ENCODE data around the gene POU3F3. TPM values are rescaled to one million over a fixed set of nuclear protein-coding genes. Genes with fewer than 3 reads are reported as not detected.

The POU3F3 gene
- total RNA-seq, 3 donors from 2014 or later (not counting 1 experiment from before 2014, with no cell fraction given): not detected

DNA sequence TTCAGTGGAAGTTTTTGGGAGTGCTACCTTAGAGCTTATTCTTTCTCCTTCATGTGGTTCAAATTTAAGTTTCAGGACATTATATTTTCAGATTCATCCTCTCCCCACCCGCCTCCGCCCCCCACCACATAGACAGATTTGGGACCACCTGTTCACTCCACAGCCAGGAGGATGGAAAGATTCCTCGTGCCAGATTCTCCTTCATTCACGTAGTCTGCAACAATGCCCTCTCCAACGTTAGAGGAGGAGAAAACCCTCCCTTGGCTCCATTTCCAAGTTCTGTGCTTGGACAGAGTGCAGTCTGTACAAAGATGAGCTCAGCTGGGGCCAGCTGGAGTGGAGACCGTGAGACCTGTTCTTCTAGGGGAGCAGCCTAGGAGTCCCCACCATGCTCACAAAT, 26.2 kb downstream of the POU3F3 start:
- no peaks in the 10 kb centered on the region for H3K4me1 Mint-ChIP-seq
- TF ChIP-seq, protein P1, sequence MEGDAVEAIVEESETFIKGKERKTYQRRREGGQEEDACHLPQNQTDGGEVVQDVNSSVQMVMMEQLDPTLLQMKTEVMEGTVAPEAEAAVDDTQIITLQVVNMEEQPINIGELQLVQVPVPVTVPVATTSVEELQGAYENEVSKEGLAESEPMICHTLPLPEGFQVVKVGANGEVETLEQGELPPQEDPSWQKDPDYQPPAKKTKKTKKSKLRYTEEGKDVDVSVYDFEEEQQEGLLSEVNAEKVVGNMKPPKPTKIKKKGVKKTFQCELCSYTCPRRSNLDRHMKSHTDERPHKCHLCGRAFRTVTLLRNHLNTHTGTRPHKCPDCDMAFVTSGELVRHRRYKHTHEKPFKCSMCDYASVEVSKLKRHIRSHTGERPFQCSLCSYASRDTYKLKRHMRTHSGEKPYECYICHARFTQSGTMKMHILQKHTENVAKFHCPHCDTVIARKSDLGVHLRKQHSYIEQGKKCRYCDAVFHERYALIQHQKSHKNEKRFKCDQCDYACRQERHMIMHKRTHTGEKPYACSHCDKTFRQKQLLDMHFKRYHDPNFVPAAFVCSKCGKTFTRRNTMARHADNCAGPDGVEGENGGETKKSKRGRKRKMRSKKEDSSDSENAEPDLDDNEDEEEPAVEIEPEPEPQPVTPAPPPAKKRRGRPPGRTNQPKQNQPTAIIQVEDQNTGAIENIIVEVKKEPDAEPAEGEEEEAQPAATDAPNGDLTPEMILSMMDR (IDR thresholded peaks at IDR 0.05): no peak
- Histone ChIP-seq H3K27me3 (ENCODE audit: control insufficient read depth, insufficient read depth, low read length) (peaks cover 6% of the 10 kb centered on the region), H3K4me1 (ENCODE audit: control insufficient read depth, insufficient read depth, low read length) (no peaks in the 10 kb centered on the region), H3K9me3 (ENCODE audit: control insufficient read depth, insufficient read depth, low read length) (no peaks in the 10 kb centered on the region), H3K27ac (ENCODE audit: low read length) (no peak overlapping the region), H3K36me3 (ENCODE audit: control insufficient read depth, insufficient read depth, low read length) (no peaks in the 10 kb centered on the region), H3K4me3 (ENCODE audit: low read length) (no peak overlapping the region)
- ATAC-seq (no peak), DNase-seq (no peak)
- no peaks in the 10 kb centered on the region for H3K9me3 Mint-ChIP-seq
- no peak overlapping the region for H3K4me3 Mint-ChIP-seq
- intact Hi-C loops (cut with micrococcal nuclease): no loop called here
- H3K27ac Mint-ChIP-seq: no peak overlapping the region
- H3K27me3 Mint-ChIP-seq (ENCODE audit: low read depth in 2 of 2): peaks cover 23 to 37% of the 10 kb centered on the region in 2 donors
- WGBS (ENCODE audit: insufficient coverage): 80% methylated on average over 6 of the region's 6 CpGs
- H3K36me3 Mint-ChIP-seq: no peaks in the 10 kb centered on the region

DNA sequence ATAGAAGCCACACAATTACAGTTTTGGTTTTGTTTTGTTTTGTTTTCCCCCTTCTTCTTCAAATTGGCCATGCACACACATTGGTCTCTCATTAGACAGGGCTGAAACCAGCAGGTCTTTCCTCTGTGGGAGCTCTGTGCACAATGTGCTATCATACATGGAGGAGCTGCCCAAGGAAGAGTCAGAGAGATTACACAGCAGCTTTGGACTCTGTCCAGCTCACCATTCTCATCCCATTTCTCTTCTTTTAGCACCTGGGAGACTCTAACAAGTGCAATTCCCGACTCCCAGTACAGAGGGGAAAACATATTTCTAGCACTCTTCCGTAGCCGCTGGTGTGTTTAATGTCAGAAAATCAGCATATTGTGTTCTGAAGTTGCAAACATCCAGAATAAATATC, 29.4 kb downstream of the POU3F3 start:
- Histone ChIP-seq H3K27ac (ENCODE audit: low read length) (no peak overlapping the region), H3K9me3 (ENCODE audit: control insufficient read depth, insufficient read depth, low read length) (no peaks in the 10 kb centered on the region), H3K36me3 (ENCODE audit: control insufficient read depth, insufficient read depth, low read length) (no peaks in the 10 kb centered on the region), H3K4me1 (ENCODE audit: control insufficient read depth, insufficient read depth, low read length) (peaks cover 3% of the 10 kb centered on the region), H3K4me3 (ENCODE audit: low read length) (no peak overlapping the region), H3K27me3 (ENCODE audit: control insufficient read depth, insufficient read depth, low read length) (peaks cover 3% of the 10 kb centered on the region)
- ATAC-seq: no peak
- intact Hi-C loops (cut with micrococcal nuclease): no loop called here
- H3K27me3 Mint-ChIP-seq (ENCODE audit: low read depth in 2 of 2): peaks cover 23 to 35% of the 10 kb centered on the region in 2 donors
- no peaks in the 10 kb centered on the region for H3K36me3 Mint-ChIP-seq
- no peak for DNase-seq
- 80% methylated on average over 3 of the region's 3 CpGs for WGBS (ENCODE audit: insufficient coverage)
- no peak overlapping the region for H3K4me3 Mint-ChIP-seq
- TF ChIP-seq, protein P1 (IDR thresholded peaks at IDR 0.05): no peak
- H3K4me1 Mint-ChIP-seq: peaks cover 10 to 13% of the 10 kb centered on the region in 2 donors
- no peak overlapping the region for H3K27ac Mint-ChIP-seq
- no peaks in the 10 kb centered on the region for H3K9me3 Mint-ChIP-seq

DNA sequence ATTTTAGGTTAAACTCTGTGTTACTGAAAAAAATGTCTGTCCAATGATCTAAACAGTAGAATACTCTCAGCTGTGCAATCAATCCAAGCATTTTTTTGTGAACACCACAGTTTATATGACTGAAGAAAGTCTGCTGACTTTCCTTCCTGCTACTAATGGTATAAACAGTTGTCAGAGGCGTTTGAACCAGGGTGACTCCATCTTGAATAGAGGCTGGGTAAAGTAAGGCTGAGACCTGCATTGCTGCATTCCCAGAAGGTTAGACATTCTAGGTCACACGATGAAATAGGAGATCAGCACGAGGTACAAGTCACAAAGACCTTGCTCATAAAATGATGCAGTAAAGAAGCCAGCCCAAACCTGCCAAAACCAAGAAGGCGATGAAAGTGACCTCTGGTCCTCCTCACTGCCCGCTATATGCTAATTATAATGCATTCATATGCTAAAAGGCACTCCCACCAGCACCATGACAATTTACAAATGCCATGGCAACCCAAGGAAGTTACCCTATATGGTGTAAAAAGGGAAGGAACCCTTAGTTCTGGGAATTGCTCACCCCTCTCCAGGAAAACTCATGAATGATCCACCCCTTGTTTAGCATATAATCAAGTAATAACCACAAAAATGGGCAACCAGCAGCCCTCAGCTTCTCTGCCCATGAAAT, 31.3 kb downstream of the POU3F3 start:
- DNase-seq: no peak
- Histone ChIP-seq H3K4me3 (ENCODE audit: low read length) (no peak overlapping the region), H3K9me3 (ENCODE audit: control insufficient read depth, insufficient read depth, low read length) (no peaks in the 10 kb centered on the region), H3K36me3 (ENCODE audit: control insufficient read depth, insufficient read depth, low read length) (no peaks in the 10 kb centered on the region), H3K27me3 (ENCODE audit: control insufficient read depth, insufficient read depth, low read length) (peaks cover 2% of the 10 kb centered on the region), H3K4me1 (ENCODE audit: control insufficient read depth, insufficient read depth, low read length) (peaks cover 12% of the 10 kb centered on the region), H3K27ac (ENCODE audit: low read length) (no peak overlapping the region)
- no peaks in the 10 kb centered on the region for H3K9me3 Mint-ChIP-seq
- peaks cover 20 to 22% of the 10 kb centered on the region in 2 donors for H3K4me1 Mint-ChIP-seq
- 87% methylated on average over 5 of the region's 5 CpGs for WGBS (ENCODE audit: insufficient coverage)
- H3K27ac Mint-ChIP-seq: no peak overlapping the region
- H3K36me3 Mint-ChIP-seq: no peaks in the 10 kb centered on the region
- H3K4me3 Mint-ChIP-seq: no peak overlapping the region
- intact Hi-C loops (cut with micrococcal nuclease): no loop called here
- no peak for ATAC-seq
- TF ChIP-seq, protein P1 (IDR thresholded peaks at IDR 0.05): no peak
- peaks cover 18 to 35% of the 10 kb centered on the region in 2 donors for H3K27me3 Mint-ChIP-seq (ENCODE audit: low read depth in 2 of 2)

DNA sequence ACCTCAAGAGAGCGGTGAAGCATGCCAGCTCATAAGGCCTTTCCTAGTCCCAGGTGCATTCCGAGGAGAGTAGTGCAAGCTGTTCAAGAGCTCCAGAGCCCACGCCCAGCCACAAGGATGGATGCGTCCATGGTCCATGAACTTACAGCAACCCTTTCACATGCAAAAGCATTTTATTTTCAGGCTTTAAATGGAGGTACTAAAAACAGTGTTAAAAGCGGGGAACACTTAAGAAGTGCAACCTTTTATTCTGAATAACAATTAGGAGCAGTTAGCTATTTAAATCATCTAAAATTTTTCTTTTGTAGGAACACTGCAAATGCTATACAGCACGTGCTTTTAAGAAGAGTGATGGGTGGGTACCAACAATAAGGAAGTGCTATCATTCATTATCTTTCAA, 33.8 kb downstream of the POU3F3 start:
- H3K27me3 ChIP-seq (ENCODE audit: control insufficient read depth, insufficient read depth, low read length): no peaks in the 10 kb centered on the region
- H3K27ac ChIP-seq (ENCODE audit: low read length): no peak overlapping the region
- H3K4me1 ChIP-seq (ENCODE audit: control insufficient read depth, insufficient read depth, low read length): peaks cover 12% of the 10 kb centered on the region
- Mint-ChIP-seq H3K36me3 (no peaks in the 10 kb centered on the region), H3K4me1 (peaks cover 22 to 23% of the 10 kb centered on the region in 2 donors), H3K4me3 (no peak overlapping the region), H3K27ac (peak overlapping the region in 1 of 2 donors; percentile 27), H3K27me3 (ENCODE audit: low read depth in 2 of 2) (peaks cover 10 to 20% of the 10 kb centered on the region in 2 donors), H3K9me3 (no peaks in the 10 kb centered on the region)
- H3K4me3 ChIP-seq (ENCODE audit: low read length): no peak overlapping the region
- H3K36me3 ChIP-seq (ENCODE audit: control insufficient read depth, insufficient read depth, low read length): no peaks in the 10 kb centered on the region
- no peaks in the 10 kb centered on the region for H3K9me3 ChIP-seq (ENCODE audit: control insufficient read depth, insufficient read depth, low read length)
- 96% methylated on average over 5 of the region's 6 CpGs for WGBS (ENCODE audit: insufficient coverage)
- DNase-seq: no peak
- intact Hi-C loops (cut with micrococcal nuclease): no loop called here
- TF ChIP-seq, protein P1 (IDR thresholded peaks at IDR 0.05): no peak
- no peak for ATAC-seq

Measured in natural killer cell (primary cell).